ENCODE measurements around the gene FAM81A. TPM values are rescaled to one million over a fixed set of nuclear protein-coding genes. Genes with fewer than 3 reads are reported as not detected.

The FAM81A gene
- total and polyA plus RNA-seq, 4 donors = under 0.01 to 0.13 (median 0.07) TPM

DNA sequence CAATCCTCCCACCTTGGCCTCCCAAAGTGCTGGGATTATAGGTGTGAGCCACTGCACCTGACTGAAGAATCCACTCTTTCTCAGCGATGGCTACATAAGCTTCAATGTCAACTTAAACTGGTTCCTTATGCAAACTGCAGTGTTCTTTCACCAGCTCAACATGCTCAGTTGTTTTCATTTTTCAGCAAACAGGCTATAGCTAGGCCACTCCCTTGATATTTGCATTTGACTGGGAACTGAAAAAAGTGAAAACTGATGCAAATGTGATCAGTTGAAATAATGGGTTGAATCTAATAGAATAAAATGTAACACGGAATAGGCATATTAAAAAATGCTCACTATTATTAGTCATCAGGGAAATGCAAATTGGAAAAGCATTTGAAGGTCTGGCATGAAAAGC, 99.4 kb downstream of the FAM81A start:
- DNase-seq (ENCODE audit: low spot score) = no peak
- Histone ChIP-seq H3K27me3 (ENCODE audit: control insufficient read depth in 4 of 4, insufficient read depth in 4 of 4, low read length in 3 of 4) (no peaks in the 10 kb centered on the region), H3K4me3 (ENCODE audit: low read depth in 1 of 3, low read length in 3 of 3) (no peak overlapping the region), H3K4me1 (ENCODE audit: control insufficient read depth in 4 of 4, insufficient read depth in 4 of 4, low read length in 3 of 4) (no peaks in the 10 kb centered on the region), H3K36me3 (ENCODE audit: control insufficient read depth in 4 of 4, insufficient read depth in 3 of 4, low read depth in 1 of 4, low read length in 3 of 4) (no peaks in the 10 kb centered on the region), H3K27ac (ENCODE audit: low read depth in 1 of 2, low read length in 2 of 2) (no peak overlapping the region), H3K9ac (ENCODE audit: low read depth in 1 of 2, low read length in 2 of 2) (no peak overlapping the region), H3K9me3 (ENCODE audit: control insufficient read depth in 4 of 4, low read length in 3 of 4) (no peaks in the 10 kb centered on the region)
- TF ChIP-seq REST (IDR thresholded peaks at IDR 0.05) (no peak), SP1 (IDR thresholded peaks at IDR 0.05) (no peak), FOXA2 (IDR thresholded peaks at IDR 0.05) (no peak), GABPA (IDR thresholded peaks at IDR 0.05 in 1 of 2, conservative IDR thresholded peaks at IDR 0.05 in 1 of 2) (no peak), FOXA1 (IDR thresholded peaks at IDR 0.05) (no peak), RXRA (IDR thresholded peaks at IDR 0.05) (no peak), MAX (IDR thresholded peaks at IDR 0.05) (no peak), EGR1 (IDR thresholded peaks at IDR 0.05; ENCODE audit: low read depth in 2 of 2) (no peak), HNF4G (IDR thresholded peaks at IDR 0.05) (no peak), ZBTB33 (IDR thresholded peaks at IDR 0.05) (no peak), TAF1 (conservative IDR thresholded peaks at IDR 0.05) (no peak), ATF3 (IDR thresholded peaks at IDR 0.05) (no peak), RAD21 (IDR thresholded peaks at IDR 0.05) (no peak), NR2F2 (IDR thresholded peaks at IDR 0.05) (no peak), JUND (IDR thresholded peaks at IDR 0.05) (no peak), HNF4A (conservative IDR thresholded peaks at IDR 0.05) (no peak)
- TF ChIP-seq, protein P1, sequence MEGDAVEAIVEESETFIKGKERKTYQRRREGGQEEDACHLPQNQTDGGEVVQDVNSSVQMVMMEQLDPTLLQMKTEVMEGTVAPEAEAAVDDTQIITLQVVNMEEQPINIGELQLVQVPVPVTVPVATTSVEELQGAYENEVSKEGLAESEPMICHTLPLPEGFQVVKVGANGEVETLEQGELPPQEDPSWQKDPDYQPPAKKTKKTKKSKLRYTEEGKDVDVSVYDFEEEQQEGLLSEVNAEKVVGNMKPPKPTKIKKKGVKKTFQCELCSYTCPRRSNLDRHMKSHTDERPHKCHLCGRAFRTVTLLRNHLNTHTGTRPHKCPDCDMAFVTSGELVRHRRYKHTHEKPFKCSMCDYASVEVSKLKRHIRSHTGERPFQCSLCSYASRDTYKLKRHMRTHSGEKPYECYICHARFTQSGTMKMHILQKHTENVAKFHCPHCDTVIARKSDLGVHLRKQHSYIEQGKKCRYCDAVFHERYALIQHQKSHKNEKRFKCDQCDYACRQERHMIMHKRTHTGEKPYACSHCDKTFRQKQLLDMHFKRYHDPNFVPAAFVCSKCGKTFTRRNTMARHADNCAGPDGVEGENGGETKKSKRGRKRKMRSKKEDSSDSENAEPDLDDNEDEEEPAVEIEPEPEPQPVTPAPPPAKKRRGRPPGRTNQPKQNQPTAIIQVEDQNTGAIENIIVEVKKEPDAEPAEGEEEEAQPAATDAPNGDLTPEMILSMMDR (IDR thresholded peaks at IDR 0.05; ENCODE audit: low read depth, low read length, missing input control) = no peak
- 78% methylated on average over 2 of the region's 2 CpGs for WGBS

GRCh38 chr15:59538494-59538893, 100.5 kb downstream of the FAM81A start:
- H3K4me3 ChIP-seq (ENCODE audit: low read depth in 1 of 3, low read length in 3 of 3) = no peak overlapping the region
- peaks cover 0 to 2% (median 0%) of the 10 kb centered on the region in 4 donors for H3K4me1 ChIP-seq (ENCODE audit: control insufficient read depth in 4 of 4, insufficient read depth in 4 of 4, low read length in 3 of 4)
- DNase-seq (ENCODE audit: low spot score) = no peak
- no peaks in the 10 kb centered on the region for H3K27me3 ChIP-seq (ENCODE audit: control insufficient read depth in 4 of 4, insufficient read depth in 4 of 4, low read length in 3 of 4)
- WGBS = 92% methylated on average over 3 of the region's 3 CpGs
- H3K27ac ChIP-seq (ENCODE audit: low read depth in 1 of 2, low read length in 2 of 2) = no peak overlapping the region
- no peaks in the 10 kb centered on the region for H3K9me3 ChIP-seq (ENCODE audit: control insufficient read depth in 4 of 4, low read length in 3 of 4)
- no peaks in the 10 kb centered on the region for H3K36me3 ChIP-seq (ENCODE audit: control insufficient read depth in 4 of 4, insufficient read depth in 3 of 4, low read depth in 1 of 4, low read length in 3 of 4)
- no peak overlapping the region for H3K9ac ChIP-seq (ENCODE audit: low read depth in 1 of 2, low read length in 2 of 2)
- TF ChIP-seq HNF4G (IDR thresholded peaks at IDR 0.05) = no peak
- TF ChIP-seq SP1 (IDR thresholded peaks at IDR 0.05) = no peak
- no peak for TF ChIP-seq REST (IDR thresholded peaks at IDR 0.05)
- no peak for TF ChIP-seq TAF1 (conservative IDR thresholded peaks at IDR 0.05)
- no peak for TF ChIP-seq ZBTB33 (IDR thresholded peaks at IDR 0.05)
- no peak for TF ChIP-seq RXRA (IDR thresholded peaks at IDR 0.05)

Data from liver (tissue), 9 donors.